A673 (cell line): ENCODE results near the gene SLC9A5. TPM values are rescaled to one million over a fixed set of nuclear protein-coding genes. Genes with fewer than 3 reads are reported as not detected.

Experiments
- BruUV-seq: library from RNA; stranded (reverse); fragments of 400-500 nt; replicated peaks from 2 replicates; lab custom pipeline; 2021; lab: Mats Ljungman, UMichigan
- CTCF ChIA-PET: fragments of 300-600 bp; sonication (Branson Sonifier 250); formaldehyde crosslinking; loops from one replicate; lab custom pipeline; 2022; ENCODE audit warnings: antibody characterized with exemption; lab: Charles Lee
- POLR2A ChIA-PET: fragments of 300-600 bp; sonication (Branson Sonifier 250); formaldehyde crosslinking; loops from one replicate; lab custom pipeline; 2022; ENCODE audit warnings: antibody characterized with exemption; ENCODE audit not compliant: low non-redundant PET; lab: Charles Lee
- DNase-seq: peaks from one replicate; pipeline ENCODE4 v3.0.0-alpha.2; 2015; ENCODE audit warnings: low spot score
- H3K27ac ChIP-seq: fragments of 200-600 bp; sonication (generic); 2 replicates; pipeline ENCODE4 v1.5.1; 2016; ENCODE audit warnings: mixed run types, low read depth, mild to moderate bottlenecking, mixed read lengths, antibody characterized with exemption, low read length; ENCODE audit not compliant: poor library complexity, severe bottlenecking
- H3K27me3 ChIP-seq: fragments of 200-600 bp; sonication (generic); replicated peaks from 2 replicates; pipeline ENCODE4 v1.6.1; 2017; ENCODE audit warnings: mixed run types, low read depth, mild to moderate bottlenecking, mixed read lengths, antibody characterized with exemption, low read length; ENCODE audit not compliant: insufficient read depth, poor library complexity
- H3K36me3 ChIP-seq: fragments of 200-600 bp; sonication (generic); 2 replicates; pipeline ENCODE4 v1.6.1; 2016; ENCODE audit warnings: mixed run types, mild to moderate bottlenecking, mixed read lengths, antibody characterized with exemption, low read length; ENCODE audit not compliant: insufficient read depth, poor library complexity, severe bottlenecking
- H3K4me1 ChIP-seq: fragments of 200-600 bp; sonication (generic); 2 replicates; pipeline ENCODE4 v1.6.1; 2017; ENCODE audit warnings: mixed run types, mild to moderate bottlenecking, mixed read lengths, antibody characterized with exemption, low read length; ENCODE audit not compliant: insufficient read depth, poor library complexity, severe bottlenecking
- H3K4me3 ChIP-seq: fragments of 200-600 bp; sonication (generic); 2 replicates; pipeline ENCODE4 v1.5.1; 2016; ENCODE audit warnings: low read depth, mixed run types, mild to moderate bottlenecking, mixed read lengths, low read length; ENCODE audit not compliant: poor library complexity, severe bottlenecking
- H3K9me3 ChIP-seq: fragments of 200-600 bp; sonication (generic); 2 replicates; pipeline ENCODE4 v1.6.1; 2016; ENCODE audit warnings: mixed run types, low read depth, mild to moderate bottlenecking, mixed read lengths, antibody characterized with exemption, low read length; ENCODE audit not compliant: poor library complexity, severe bottlenecking
- CTCF ChIP-seq: fragments of 300-800, 200-600 bp; sonication (generic); conservative IDR thresholded peaks from 2 replicates; pipeline ENCODE4 v1.5.1; 2017; ENCODE audit warnings: low read depth, mild to moderate bottlenecking, antibody characterized with exemption, low read length, moderate library complexity, mixed read lengths
- EZH2 ChIP-seq: fragments of 200-600 bp; sonication (generic); IDR thresholded peaks from 2 replicates; pipeline ENCODE4 v1.6.1; 2017; ENCODE audit warnings: borderline replicate concordance, low read depth, mild to moderate bottlenecking, mixed read lengths, antibody characterized with exemption, low read length; ENCODE audit not compliant: poor library complexity, severe bottlenecking
- intact Hi-C: fragments of 100-400 bp; cut with micrococcal nuclease; formaldehyde crosslinking; loops from one replicate; pipeline ENCODE4 v1.10.0; 2022; ENCODE audit not compliant: unreplicated experiment
- total RNA-seq: library from RNA; stranded (reverse); gene quantifications from 2 replicates; pipeline ENCODE4 v1.2.3, GENCODE V29; 2021

The SLC9A5 gene
- total RNA-seq, 1 experiment from 2014 or later, result 2.4 TPM

GRCh38 chr16:67228034-67228785 lies 20.6 kb upstream of the SLC9A5 start:
- BruUV-seq, result no TSS peak
- POLR2A ChIA-PET, result no interaction called here
- Histone ChIP-seq H3K4me3 (peak overlapping the region; percentile 89), H3K4me1 (peaks cover 17% of the 10 kb centered on the region), H3K9me3 (no peaks in the 10 kb centered on the region), H3K27ac (no peak overlapping the region), H3K36me3 (peaks cover 47% of the 10 kb centered on the region), H3K27me3 (no peaks in the 10 kb centered on the region)
- DNase-seq, result no peak
- intact Hi-C loops, result no loop called here
- CTCF ChIA-PET, result no interaction called here
- TF ChIP-seq CTCF, result no peak
- TF ChIP-seq EZH2, result no peak

- BruUV-seq, result no TSS peak
- intact Hi-C loops, result no loop called here
- Histone ChIP-seq H3K27ac (no peak overlapping the region), H3K9me3 (no peaks in the 10 kb centered on the region), H3K27me3 (no peaks in the 10 kb centered on the region), H3K4me1 (peaks cover 17% of the 10 kb centered on the region), H3K36me3 (peaks cover 51% of the 10 kb centered on the region), H3K4me3 (no peak overlapping the region)
- CTCF ChIA-PET, result no interaction called here
- TF ChIP-seq EZH2, result no peak
- POLR2A ChIA-PET, result no interaction called here
- DNase-seq, result no peak
Measured at GRCh38 chr16:67228905-67229304, 19.9 kb upstream of the SLC9A5 start.

GRCh38 chr16:67229906-67230808 lies 18.6 kb upstream of the SLC9A5 start:
- intact Hi-C loops, result no loop called here
- H3K27me3 ChIP-seq, result no peaks in the 10 kb centered on the region
- no peak overlapping the region for H3K4me3 ChIP-seq
- ChIA-PET POLR2A (no interaction called here), CTCF (no interaction called here)
- TF ChIP-seq EZH2, result no peak
- TF ChIP-seq CTCF, result no peak
- peaks cover 17% of the 10 kb centered on the region for H3K4me1 ChIP-seq
- H3K9me3 ChIP-seq, result no peaks in the 10 kb centered on the region
- no TSS peak for BruUV-seq
- H3K36me3 ChIP-seq, result peaks cover 60% of the 10 kb centered on the region
- H3K27ac ChIP-seq, result no peak overlapping the region
- no peak for DNase-seq
